Mucosa of rectum (tissue), 2 donors: ENCODE data around the gene GAREM2.
A peak's percentile ranks its signal among the peaks of the same experiment; 100 is the strongest.
"Not testable (repeated sequence)": the region's sequence is repeated elsewhere in the genome, so short reads cannot be mapped to it uniquely, and the experiment has no call there.

Experiments
- H3K27ac ChIP-seq, 2 donors: one replicate each; pipeline ENCODE4 v1.7.0; 2013; ENCODE audit warnings: inconsistent platforms in 2 of 2, low read depth in 2 of 2, low read length in 2 of 2
- H3K27me3 ChIP-seq, 2 donors: one replicate each; pipeline ENCODE4 v1.7.0; 2013; ENCODE audit warnings: low read length in 2 of 2; ENCODE audit not compliant: control insufficient read depth in 2 of 2, insufficient read depth in 2 of 2
- H3K36me3 ChIP-seq, 2 donors: one replicate each; pipeline ENCODE4 v1.7.0; 2013; ENCODE audit warnings: low read length in 2 of 2; ENCODE audit not compliant: control insufficient read depth in 2 of 2, insufficient read depth in 2 of 2
- H3K4me1 ChIP-seq, 2 donors: one replicate each; pipeline ENCODE4 v1.7.0; 2013; ENCODE audit warnings: low read length in 2 of 2, mild to moderate bottlenecking in 1 of 2; ENCODE audit not compliant: control insufficient read depth in 2 of 2, insufficient read depth in 2 of 2
- H3K4me3 ChIP-seq, 2 donors: one replicate each; pipeline ENCODE4 v1.7.0; 2013; ENCODE audit warnings: low read length in 2 of 2
- H3K9ac ChIP-seq, 2 donors: one replicate each; pipeline ENCODE4 v1.7.0; 2013; ENCODE audit warnings: low read length in 2 of 2, low read depth in 1 of 2, mild to moderate bottlenecking in 1 of 2
- H3K9me3 ChIP-seq, 2 donors: one replicate each; pipeline ENCODE4 v1.7.0; 2013; ENCODE audit warnings: low read length in 2 of 2; ENCODE audit not compliant: control insufficient read depth in 2 of 2
- donor health status: healthy.
- donor health status: Normal muscosa, but diverticular disease.

GAREM2 gene

GRCh38 chr2:26144953-26145680 lies 27.8 kb upstream of the GAREM2 start:
- Histone ChIP-seq H3K9me3 (no peaks in the 10 kb centered on the region), H3K27ac (peak overlapping the region; percentile 62 to 81), H3K4me1 (peaks cover 0 to 11% of the 10 kb centered on the region in 2 donors), H3K36me3 (no peaks in the 10 kb centered on the region), H3K27me3 (no peaks in the 10 kb centered on the region), H3K9ac (peak overlapping the region in 1 of 2 donors; percentile 51), H3K4me3 (peak overlapping the region; percentile 23 to 57)

DNA sequence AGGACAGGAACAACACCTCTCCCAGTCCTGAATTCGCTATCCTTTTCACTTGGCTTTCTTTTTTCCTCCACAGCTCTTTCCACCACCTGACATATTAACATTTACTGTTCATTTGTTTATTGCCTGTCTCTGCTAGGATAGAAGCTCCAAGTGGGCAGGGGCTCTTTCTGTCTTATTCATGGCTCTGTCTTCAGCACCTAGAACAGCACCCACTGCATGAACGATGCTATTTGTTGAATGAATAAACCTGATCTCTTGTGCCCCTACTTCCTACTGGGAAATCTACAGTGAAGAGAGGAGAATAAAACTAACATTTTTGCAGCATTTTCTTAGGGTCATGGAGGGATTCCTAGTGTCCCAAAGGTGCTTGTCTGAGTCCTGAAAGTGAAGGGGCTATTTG lies 24.4 kb upstream of the GAREM2 start:
- no peak overlapping the region for H3K27ac ChIP-seq
- H3K9ac ChIP-seq, result no peak overlapping the region
- peaks cover 0 to 9% of the 10 kb centered on the region in 2 donors for H3K4me1 ChIP-seq
- H3K4me3 ChIP-seq, result no peak overlapping the region
- H3K36me3 ChIP-seq, result no peaks in the 10 kb centered on the region
- H3K9me3 ChIP-seq, result no peaks in the 10 kb centered on the region
- H3K27me3 ChIP-seq, result no peaks in the 10 kb centered on the region

- Histone ChIP-seq H3K4me1 (no peaks in the 10 kb centered on the region), H3K9ac (no peak overlapping the region), H3K4me3 (no peak overlapping the region), H3K9me3 (no peaks in the 10 kb centered on the region), H3K27me3 (no peaks in the 10 kb centered on the region), H3K36me3 (no peaks in the 10 kb centered on the region), H3K27ac (no peak overlapping the region)
Measured at GRCh38 chr2:26150243-26150642, 22.6 kb upstream of the GAREM2 start.

GRCh38 chr2:26157580-26157979 lies 15.3 kb upstream of the GAREM2 start:
- no peak overlapping the region for H3K9ac ChIP-seq
- no peaks in the 10 kb centered on the region for H3K36me3 ChIP-seq
- no peak overlapping the region for H3K27ac ChIP-seq

DNA sequence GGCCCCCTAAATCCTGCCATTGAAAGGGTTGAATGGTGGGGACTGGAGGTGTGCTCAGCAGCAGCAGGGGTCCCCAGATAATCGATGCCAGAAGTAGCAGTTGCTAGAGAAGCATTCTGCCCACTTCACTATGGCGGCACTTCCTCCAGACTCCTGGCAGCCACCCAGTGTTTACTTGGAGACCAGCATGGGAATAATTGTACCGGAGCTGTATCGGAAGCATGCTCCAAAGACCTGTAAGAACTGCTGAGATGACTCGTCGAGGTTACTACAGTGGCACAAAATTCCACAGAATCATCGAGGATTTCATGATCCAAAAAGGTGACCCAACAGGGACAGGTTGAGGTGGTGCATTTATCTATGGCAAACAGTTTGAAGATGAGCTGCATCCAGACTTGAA lies 11.0 kb upstream of the GAREM2 start:
- no peaks in the 10 kb centered on the region for H3K36me3 ChIP-seq
- H3K4me3 ChIP-seq, result no peak overlapping the region
- H3K27me3 ChIP-seq, result no peaks in the 10 kb centered on the region
- no peak overlapping the region for H3K27ac ChIP-seq
- no peak overlapping the region for H3K9ac ChIP-seq
- H3K9me3 ChIP-seq, result no peaks in the 10 kb centered on the region
- H3K4me1 ChIP-seq, result no peaks in the 10 kb centered on the region

More at GRCh38 chr2:26157580-26157979, 15.3 kb upstream of the GAREM2 start:
- no peaks in the 10 kb centered on the region for H3K27me3 ChIP-seq
- no peak overlapping the region for H3K4me3 ChIP-seq
- no peaks in the 10 kb centered on the region for H3K4me1 ChIP-seq
- no peaks in the 10 kb centered on the region for H3K9me3 ChIP-seq

GRCh38 chr2:26162963-26163362 lies 9.9 kb upstream of the GAREM2 start:
- H3K4me1 ChIP-seq, result no peaks in the 10 kb centered on the region
- H3K9ac ChIP-seq, result no peak overlapping the region
- H3K9me3 ChIP-seq, result no peaks in the 10 kb centered on the region
- H3K27me3 ChIP-seq, result no peaks in the 10 kb centered on the region
- H3K4me3 ChIP-seq, result no peak overlapping the region
- no peak overlapping the region for H3K27ac ChIP-seq
- no peaks in the 10 kb centered on the region for H3K36me3 ChIP-seq

- Histone ChIP-seq H3K4me3 (no peak overlapping the region), H3K4me1 (no peaks in the 10 kb centered on the region), H3K36me3 (no peaks in the 10 kb centered on the region), H3K9me3 (no peaks in the 10 kb centered on the region), H3K27me3 (no peaks in the 10 kb centered on the region), H3K27ac (no peak overlapping the region), H3K9ac (no peak overlapping the region)
Measured at GRCh38 chr2:26164231-26164630, 8.7 kb upstream of the GAREM2 start.

DNA sequence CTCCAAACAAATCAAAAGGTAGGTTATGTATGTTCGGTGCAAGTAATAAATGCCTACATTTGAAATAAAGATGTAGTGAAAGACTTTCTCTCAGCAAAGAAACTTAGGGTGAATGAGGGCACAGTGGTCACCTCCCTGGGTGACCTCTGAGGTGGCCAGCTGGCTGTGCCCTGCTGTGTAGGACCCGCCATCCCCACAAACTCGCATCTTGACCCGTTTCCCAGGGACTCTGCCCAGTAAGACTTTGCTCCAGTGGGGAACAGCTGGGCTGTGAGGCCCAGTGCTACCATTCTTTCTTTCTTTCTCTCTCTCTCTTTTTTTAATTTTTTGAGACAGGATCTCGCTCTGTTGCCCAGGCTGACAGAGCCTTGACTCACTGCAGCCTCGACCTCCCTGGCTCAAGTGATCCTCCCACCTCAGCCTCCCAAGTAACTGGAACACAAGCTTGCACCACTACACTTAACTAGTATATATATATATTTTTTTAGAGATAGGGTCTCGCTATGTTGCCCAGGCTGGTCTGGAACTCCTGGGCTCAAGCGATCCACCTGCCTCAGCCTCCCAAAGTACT lies 8.2 kb upstream of the GAREM2 start:
- Histone ChIP-seq H3K36me3 (no peaks in the 10 kb centered on the region), H3K9ac (no peak overlapping the region), H3K9me3 (no peaks in the 10 kb centered on the region), H3K27me3 (no peaks in the 10 kb centered on the region), H3K4me1 (no peaks in the 10 kb centered on the region), H3K27ac (no peak overlapping the region), H3K4me3 (no peak overlapping the region)

- Histone ChIP-seq H3K9me3 (no peaks in the 10 kb centered on the region), H3K27me3 (no peaks in the 10 kb centered on the region), H3K9ac (no peak overlapping the region), H3K4me1 (no peaks in the 10 kb centered on the region), H3K27ac (no peak overlapping the region), H3K36me3 (no peaks in the 10 kb centered on the region), H3K4me3 (no peak overlapping the region)
Measured at GRCh38 chr2:26165403-26165802, 7.5 kb upstream of the GAREM2 start.

DNA sequence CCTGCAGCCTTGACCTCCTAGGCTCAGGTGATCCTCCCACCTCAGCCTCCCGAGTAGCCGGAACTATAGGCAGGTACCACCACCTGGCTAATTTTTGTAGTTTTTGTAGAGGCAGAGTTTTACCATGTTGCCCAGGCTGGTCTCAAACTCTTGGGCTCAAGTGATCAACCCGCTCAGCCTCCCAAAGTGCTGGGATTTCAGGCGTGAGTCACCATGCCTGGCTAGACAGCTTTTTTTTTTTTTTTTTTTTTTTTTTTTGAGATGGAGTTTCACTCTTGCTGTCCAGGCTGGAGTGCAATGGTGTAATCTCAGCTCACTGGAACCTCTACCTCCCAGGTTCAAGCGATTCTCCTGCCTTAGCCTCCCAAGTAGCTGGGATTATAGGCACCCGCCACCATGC lies 6.3 kb upstream of the GAREM2 start:
- not testable (repeated sequence) for H3K36me3 ChIP-seq, H3K4me1 ChIP-seq, H3K4me3 ChIP-seq, H3K9me3 ChIP-seq, H3K27me3 ChIP-seq, H3K9ac ChIP-seq, H3K27ac ChIP-seq
